Measurements from ENCODE around the gene COL27A1.

Gene COL27A1

GRCh38 chr9:114357911-114358328 lies 202.6 kb downstream of the COL27A1 start:
- CTCF ChIA-PET, result no interaction called here
- POLR2A ChIA-PET, result no interaction called here
- TF ChIP-seq CTCF (IDR thresholded peaks at IDR 0.05; ENCODE audit: insufficient read depth, low read length, missing control alignments), result no peak
- H3K4me3 ChIP-seq (ENCODE audit: low read depth, low read length), result no peak overlapping the region
- DNase-seq (ENCODE audit: low read depth, low spot score), result no peak

GRCh38 chr9:114359801-114360200 lies 204.5 kb downstream of the COL27A1 start:
- TF ChIP-seq CTCF (IDR thresholded peaks at IDR 0.05; ENCODE audit: insufficient read depth, low read length, missing control alignments), result no peak
- DNase-seq (ENCODE audit: low read depth, low spot score), result no peak
- POLR2A ChIA-PET, result no interaction called here
- H3K4me3 ChIP-seq (ENCODE audit: low read depth, low read length), result no peak overlapping the region
- CTCF ChIA-PET, result no interaction called here

- TF ChIP-seq CTCF (IDR thresholded peaks at IDR 0.05; ENCODE audit: insufficient read depth, low read length, missing control alignments), result no peak
- CTCF ChIA-PET, result interaction anchor here (1.4 to 4.5 kb wide), 2 partner anchors 11 to 22 kb away, joined by 3 to 14 read pairs; no protein-coding TSS in a partner anchor
- H3K4me3 ChIP-seq (ENCODE audit: low read depth, low read length), result no peak overlapping the region
- POLR2A ChIA-PET, result no interaction called here
- no peak for DNase-seq (ENCODE audit: low read depth, low spot score)
Measured at GRCh38 chr9:114361542-114361941, 206.2 kb downstream of the COL27A1 start.
